Tibial nerve (tissue), 4 donors: ENCODE data around the gene TMEM19. TPM values are rescaled to one million over a fixed set of nuclear protein-coding genes. Genes with fewer than 3 reads are reported as not detected.

Experiments
- DNase-seq, 2 donors: peaks; one replicate each; pipeline ENCODE4 v3.0.0-alpha.2; 2019; ENCODE audit warnings: low spot score in 2 of 2
- H3K27ac ChIP-seq, 4 donors: fragments of 200-600 bp; sonication (generic) in 3 of 4; one replicate each; pipeline ENCODE4 v1.5.1; 2017 to 2019; ENCODE audit warnings: mild to moderate bottlenecking in 1 of 4
- H3K27me3 ChIP-seq, 2 donors: fragments of 200-600 bp; sonication (generic) in 1 of 2; one replicate each; pipeline versions ENCODE4 v1.5.1 to v1.6.0; 2017 to 2019
- H3K36me3 ChIP-seq, 3 donors: fragments of 200-600 bp; sonication (generic); one replicate each; pipeline ENCODE4 v1.5.1; 2018 to 2019
- H3K4me1 ChIP-seq, 4 donors: fragments of 200-600 bp; sonication (generic) in 3 of 4; one replicate each; pipeline ENCODE4 v1.5.1; 2017 to 2019
- H3K4me3 ChIP-seq, 4 donors: fragments of 200-600 bp; sonication (generic) in 3 of 4; one replicate each; pipeline ENCODE4 v1.5.1; 2017 to 2019; ENCODE audit warnings: mild to moderate bottlenecking in 1 of 4, moderate library complexity in 1 of 4
- H3K9me3 ChIP-seq, 4 donors: fragments of 200-600 bp; sonication (generic) in 3 of 4; one replicate each; pipeline ENCODE4 v1.5.1; 2017 to 2019
- CTCF ChIP-seq, 5 experiments: fragments of 200-600 bp in 3 of 5; fragments of 450-650 bp in 2 of 5; sonication (generic) in 3 of 5; IDR thresholded peaks; one replicate each; pipeline ENCODE4 v1.5.1; 2016 to 2019; ENCODE audit warnings: antibody characterized with exemption in 5 of 5, mild to moderate bottlenecking in 3 of 5, moderate library complexity in 2 of 5
- EP300 ChIP-seq, 2 donors: sonication (generic); formaldehyde crosslinking; IDR thresholded peaks; one replicate each; pipeline ENCODE4 v1.6.1; 2017; ENCODE audit warnings: antibody characterized with exemption in 2 of 2, mild to moderate bottlenecking in 1 of 2
- POLR2A ChIP-seq, 2 donors: fragments of 450-650 bp; IDR thresholded peaks; one replicate each; pipeline ENCODE4 v1.6.1; 2017; ENCODE audit warnings: antibody characterized with exemption in 2 of 2, mild to moderate bottlenecking in 2 of 2, moderate library complexity in 2 of 2
- WGBS, 2 donors: methylation state at CpG; one replicate each; pipeline ENCODE4 v1.1.5; 2018; 5-methylcytosine and 5-hydroxymethylcytosine counted together
- total RNA-seq, 4 donors: library from RNA; depleted of rRNA; stranded (reverse); fragments of >200 nt; gene quantifications; one replicate each; pipeline ENCODE4 v1.1.0, GENCODE V29; 2016

Gene TMEM19
- total RNA-seq, 4 donors from 2014 or later, result 9.3 to 17.6 (median 16.0) TPM

GRCh38 chr12:71671311-71671710, 14.6 kb upstream of the TMEM19 start:
- H3K4me1 ChIP-seq, result no peaks in the 10 kb centered on the region
- H3K27me3 ChIP-seq, result no peaks in the 10 kb centered on the region
- H3K4me3 ChIP-seq, result no peak overlapping the region
- no peaks in the 10 kb centered on the region for H3K36me3 ChIP-seq
- no peak for DNase-seq
- no peak for TF ChIP-seq EP300 (IDR thresholded peaks at IDR 0.05)
- TF ChIP-seq CTCF (IDR thresholded peaks at IDR 0.05), result no peak
- TF ChIP-seq POLR2A (IDR thresholded peaks at IDR 0.05), result no peak
- no peak overlapping the region for H3K27ac ChIP-seq
- H3K9me3 ChIP-seq, result no peaks in the 10 kb centered on the region

GRCh38 chr12:71671816-71672215, 14.1 kb upstream of the TMEM19 start:
- no peak for DNase-seq
- H3K4me1 ChIP-seq, result no peaks in the 10 kb centered on the region
- no peaks in the 10 kb centered on the region for H3K9me3 ChIP-seq
- WGBS, 2 donors, result 89 to 97% methylated on average over 1 of the region's 1 CpG
- H3K36me3 ChIP-seq, result no peaks in the 10 kb centered on the region
- TF ChIP-seq POLR2A (IDR thresholded peaks at IDR 0.05), result no peak
- TF ChIP-seq CTCF (IDR thresholded peaks at IDR 0.05), result no peak
- no peak for TF ChIP-seq EP300 (IDR thresholded peaks at IDR 0.05)
- no peak overlapping the region for H3K27ac ChIP-seq
- H3K4me3 ChIP-seq, result no peak overlapping the region
- H3K27me3 ChIP-seq, result no peaks in the 10 kb centered on the region

GRCh38 chr12:71682466-71682865, 3.4 kb upstream of the TMEM19 start:
- TF ChIP-seq EP300 (IDR thresholded peaks at IDR 0.05) (no peak), POLR2A (IDR thresholded peaks at IDR 0.05) (no peak), CTCF (IDR thresholded peaks at IDR 0.05) (no peak)
- H3K4me3 ChIP-seq, result no peak overlapping the region
- peaks cover 0 to 22% (median 6%) of the 10 kb centered on the region in 4 donors for H3K4me1 ChIP-seq
- no peaks in the 10 kb centered on the region for H3K36me3 ChIP-seq
- H3K9me3 ChIP-seq, result no peaks in the 10 kb centered on the region
- 95 to 100% methylated on average over 1 of the region's 1 CpG for WGBS, 2 donors
- no peaks in the 10 kb centered on the region for H3K27me3 ChIP-seq
- no peak for DNase-seq
- H3K27ac ChIP-seq, result no peak overlapping the region

GRCh38 chr12:71683633-71684032, 2.2 kb upstream of the TMEM19 start:
- H3K27me3 ChIP-seq, result no peaks in the 10 kb centered on the region
- H3K4me3 ChIP-seq, result no peak overlapping the region
- no peak overlapping the region for H3K27ac ChIP-seq
- H3K9me3 ChIP-seq, result no peaks in the 10 kb centered on the region
- TF ChIP-seq EP300 (IDR thresholded peaks at IDR 0.05), result no peak
- no peak for TF ChIP-seq POLR2A (IDR thresholded peaks at IDR 0.05)
- no peak for TF ChIP-seq CTCF (IDR thresholded peaks at IDR 0.05)
- no peak for DNase-seq
- WGBS, 2 donors, result 88 to 90% methylated on average over 5 of the region's 5 CpGs
- no peaks in the 10 kb centered on the region for H3K36me3 ChIP-seq
- peaks cover 0 to 34% (median 12%) of the 10 kb centered on the region in 4 donors for H3K4me1 ChIP-seq

- Histone ChIP-seq H3K9me3 (no peaks in the 10 kb centered on the region), H3K36me3 (no peaks in the 10 kb centered on the region)
Observed at GRCh38 chr12:71684081-71684480, 1.8 kb upstream of the TMEM19 start.

More at GRCh38 chr12:71684081-71684480, 1.8 kb upstream of the TMEM19 start:
- Histone ChIP-seq H3K27ac (no peak overlapping the region), H3K4me1 (peaks cover 0 to 38% (median 14%) of the 10 kb centered on the region in 4 donors), H3K4me3 (peak overlapping the region in 1 of 4 donors; percentile 14), H3K27me3 (no peaks in the 10 kb centered on the region)
- DNase-seq, result no peak
- WGBS, 2 donors, result 52 to 56% methylated on average over 5 of the region's 5 CpGs
- TF ChIP-seq POLR2A (IDR thresholded peaks at IDR 0.05) (no peak), EP300 (IDR thresholded peaks at IDR 0.05) (no peak), CTCF (IDR thresholded peaks at IDR 0.05) (no peak)
